ENCODE data around the gene NOL3.

Gene NOL3

GRCh38 chr16:67212766-67213165, 42.4 kb downstream of the NOL3 start:
- DNase-seq (ENCODE audit: low spot score) = peak; percentile 79
- H3K27ac ChIP-seq = peak overlapping the region; percentile 93
- TF ChIP-seq CTCF (conservative IDR thresholded peaks at IDR 0.05; ENCODE audit: low read depth) = no peak
- POLR2A ChIA-PET (ENCODE audit: low non-redundant PET) = interaction anchor here (0.7 to 2.2 kb wide), 2 partner anchors 34 to 58 kb away, joined by 3 to 14 read pairs; no protein-coding TSS in a partner anchor
- CTCF ChIA-PET = interaction anchor here (0.7 to 4.2 kb wide), 3 partner anchors 14 to 187 kb away, joined by 3 to 19 read pairs (median 4); partner anchors contain the start of gene ELMO3

GRCh38 chr16:67213197-67214019, 43.1 kb downstream of the NOL3 start:
- ChIA-PET CTCF (interaction anchor here (4.2 kb wide), 1 partner anchor 14 kb away, joined by 19 read pairs; the partner anchor contains the start of gene ELMO3), POLR2A (ENCODE audit: low non-redundant PET) (interaction anchor here (2.2 kb wide), 1 partner anchor 33 kb away, joined by 14 read pairs; no protein-coding TSS in a partner anchor)
- DNase-seq (ENCODE audit: low spot score) = no peak
- peak overlapping the region; percentile 93 for H3K27ac ChIP-seq
- no peak for TF ChIP-seq CTCF (conservative IDR thresholded peaks at IDR 0.05; ENCODE audit: low read depth)

- ChIA-PET CTCF (no interaction called here), POLR2A (ENCODE audit: low non-redundant PET) (no interaction called here)
These were observed 45.4 kb downstream of the NOL3 start for GRCh38 chr16:67215706-67216105.

GRCh38 chr16:67216612-67217490, 46.5 kb downstream of the NOL3 start:
- no peak for TF ChIP-seq CTCF (conservative IDR thresholded peaks at IDR 0.05; ENCODE audit: low read depth)
- POLR2A ChIA-PET (ENCODE audit: low non-redundant PET) = interaction anchor here (0.5 kb wide), 1 partner anchor 21 kb away, joined by 3 read pairs; no protein-coding TSS in a partner anchor
- DNase-seq (ENCODE audit: low spot score) = no peak
- CTCF ChIA-PET = no interaction called here
- H3K27ac ChIP-seq = peak overlapping the region; percentile 24

More at GRCh38 chr16:67215706-67216105, 45.4 kb downstream of the NOL3 start:
- TF ChIP-seq CTCF (conservative IDR thresholded peaks at IDR 0.05; ENCODE audit: low read depth) = no peak
- peak overlapping the region; percentile 11 for H3K27ac ChIP-seq
- DNase-seq (ENCODE audit: low spot score) = no peak

GRCh38 chr16:67223992-67224391, 53.7 kb downstream of the NOL3 start:
- no peak for DNase-seq (ENCODE audit: low spot score)
- no peak overlapping the region; the same call in 1 of the 2 replicates for H3K27ac ChIP-seq
- CTCF ChIA-PET = interaction anchor here (0.6 kb wide), 1 partner anchor 9 kb away, joined by 4 read pairs; no protein-coding TSS in a partner anchor
- TF ChIP-seq CTCF (conservative IDR thresholded peaks at IDR 0.05; ENCODE audit: low read depth) = no peak
- POLR2A ChIA-PET (ENCODE audit: low non-redundant PET) = no interaction called here

Measured in RWPE1 (cell line).